ENCODE measurements around the gene AFF3. TPM values are rescaled to one million over a fixed set of nuclear protein-coding genes. Genes with fewer than 3 reads are reported as not detected.

AFF3 gene
- total and polyA plus RNA-seq, 2 of the 13 experiments (the other 11 are each of a cell fraction or from before 2014, with no cell fraction given) = not detected

DNA sequence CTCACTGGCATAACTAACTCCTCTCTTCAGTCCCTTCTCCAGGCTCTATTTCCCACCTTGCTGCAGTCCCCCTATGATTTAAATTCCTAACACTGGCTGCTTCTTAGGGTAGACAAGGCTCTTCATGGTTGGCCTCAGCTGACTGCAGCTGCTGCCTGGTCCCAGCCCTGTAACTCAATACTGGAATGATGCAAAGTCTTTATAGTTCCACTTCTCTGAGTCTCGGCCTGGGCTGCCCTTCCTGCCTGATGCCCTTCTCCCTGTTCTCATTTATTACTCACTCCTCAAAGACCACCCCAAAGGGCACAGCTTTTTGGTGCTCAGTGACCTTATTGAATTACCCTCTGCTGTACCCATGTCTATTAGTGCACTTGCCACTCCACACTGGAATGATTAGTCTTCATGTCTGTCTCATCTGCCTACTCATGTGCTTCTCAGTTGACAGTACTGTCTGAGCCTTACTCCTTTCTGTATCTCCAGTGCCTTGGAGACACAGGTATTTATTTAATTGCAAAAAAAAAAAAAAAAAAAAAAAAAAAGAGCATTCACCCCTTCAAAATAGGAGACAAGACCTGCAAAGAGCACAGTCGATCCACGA is 453.1 kb downstream of the AFF3 start:
- ATAC-seq (no peak), DNase-seq (ENCODE audit: low spot score) (no peak), FAIRE-seq (no peak)
- Histone ChIP-seq H3K27ac (ENCODE audit: extremely low read length, insufficient read depth, low read length) (no peak overlapping the region), H3K9ac (ENCODE audit: insufficient read depth, low read depth, low read length) (no peak overlapping the region), H3K9me3 (ENCODE audit: low read length) (no peaks in the 10 kb centered on the region), H4K20me1 (ENCODE audit: insufficient read depth, low read length) (no peaks in the 10 kb centered on the region), H3K27me3 (ENCODE audit: control insufficient read depth in 1 of 2, insufficient read depth in 2 of 2, low read length in 2 of 2) (0 out of 5 replicates have a peak, but pooled peaks cover 0 to 3% of the 10 kb centered on the region in 2 experiments), H3K79me2 (ENCODE audit: insufficient read depth, low read length) (no peaks in the 10 kb centered on the region), H3K4me1 (ENCODE audit: insufficient read depth, low read length) (no peaks in the 10 kb centered on the region), H3K36me3 (replicated peaks in 1 of 2; ENCODE audit: control insufficient read depth in 1 of 2, insufficient read depth in 2 of 2, low read length in 2 of 2) (no peaks in the 10 kb centered on the region), H3K4me3 (replicated peaks in 1 of 3; ENCODE audit: insufficient read depth in 1 of 3, low read depth in 2 of 3, low read length in 3 of 3) (no peak overlapping the region), H2AFZ (ENCODE audit: low read length) (no peak overlapping the region), H3K4me2 (ENCODE audit: low read depth, low read length) (no peak overlapping the region)
- no peak for TF ChIP-seq SP1 (IDR thresholded peaks at IDR 0.05)
- TF ChIP-seq SP1 (CRISPR knock-in tag; IDR thresholded peaks at IDR 0.05) = no peak
- TF ChIP-seq ELF4 (CRISPR knock-in tag; IDR thresholded peaks at IDR 0.05; ENCODE audit: borderline replicate concordance) = no peak
- no peak for TF ChIP-seq HCFC1 (IDR thresholded peaks at IDR 0.05; ENCODE audit: low read depth, low read length)
- no peak for TF ChIP-seq ZNF598 (CRISPR knock-in tag; IDR thresholded peaks at IDR 0.05; ENCODE audit: borderline replicate concordance)
- TF ChIP-seq ZEB1 (IDR thresholded peaks at IDR 0.05; ENCODE audit: insufficient replicate concordance, low read depth) = no peak
- no peak for TF ChIP-seq ZNF747 (CRISPR knock-in tag; IDR thresholded peaks at IDR 0.05; ENCODE audit: borderline replicate concordance)
- TF ChIP-seq, protein P1, sequence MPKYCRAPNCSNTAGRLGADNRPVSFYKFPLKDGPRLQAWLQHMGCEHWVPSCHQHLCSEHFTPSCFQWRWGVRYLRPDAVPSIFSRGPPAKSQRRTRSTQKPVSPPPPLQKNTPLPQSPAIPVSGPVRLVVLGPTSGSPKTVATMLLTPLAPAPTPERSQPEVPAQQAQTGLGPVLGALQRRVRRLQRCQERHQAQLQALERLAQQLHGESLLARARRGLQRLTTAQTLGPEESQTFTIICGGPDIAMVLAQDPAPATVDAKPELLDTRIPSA (CRISPR knock-in tag; IDR thresholded peaks at IDR 0.05; ENCODE audit: borderline replicate concordance) = no peak
- no peak for TF ChIP-seq MTF2 (CRISPR knock-in tag; IDR thresholded peaks at IDR 0.05; ENCODE audit: borderline replicate concordance)
- TF ChIP-seq ZBTB7A (CRISPR knock-in tag; IDR thresholded peaks at IDR 0.05) = no peak
- TF ChIP-seq RXRB (CRISPR knock-in tag; IDR thresholded peaks at IDR 0.05; ENCODE audit: borderline replicate concordance) = no peak
- no peak for TF ChIP-seq ATAD3A (CRISPR knock-in tag; IDR thresholded peaks at IDR 0.05)
- intact Hi-C loops (cut with micrococcal nuclease; ENCODE audit: unreplicated experiment) = no loop called here
- ChIA-PET POLR2A (interaction anchor here (0.7 kb wide), 1 partner anchor 69 kb away, joined by 4 read pairs; no protein-coding TSS in a partner anchor), CTCF (ENCODE audit: low intra/inter-chr PET ratio, low total read pairs) (no interaction called here)
- 15% methylated on average over 3 of the region's 3 CpGs for WGBS (ENCODE audit: low lambda C conversion rate)
- BruUV-seq (replicated peaks) = no TSS peak
- in situ Hi-C loops (cut with HindIII; ENCODE audit: extremely low pct_ligation_motif_present, low pct_unique_long_range_greater_than_20kb) = no loop called here

All from HepG2 (cell line).